ENCODE results near the gene ABITRAM. TPM values are rescaled to one million over a fixed set of nuclear protein-coding genes. Genes with fewer than 3 reads are reported as not detected.

The ABITRAM gene
- total RNA-seq, 1 experiment from 2014 or later = 10.9 TPM

DNA sequence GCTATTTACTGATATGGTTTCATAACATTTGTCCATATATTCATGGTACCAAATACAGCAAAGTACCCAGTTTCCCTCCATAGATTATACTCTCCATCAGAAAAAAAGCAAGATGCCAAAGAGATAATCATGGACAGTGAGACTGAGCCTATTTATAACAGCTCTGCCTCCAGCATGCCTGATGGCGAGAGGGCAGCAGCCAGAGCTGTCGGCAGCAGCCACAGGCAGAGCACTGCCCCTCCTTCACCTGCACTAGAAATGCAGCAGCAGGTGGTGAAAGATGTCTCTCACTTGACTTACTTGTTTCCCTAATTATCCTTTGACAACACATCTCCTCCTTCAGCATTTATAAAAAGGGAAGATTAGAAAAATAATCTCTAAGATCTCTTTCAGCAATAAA, 46.7 kb downstream of the ABITRAM start:
- no peak overlapping the region for H3K9ac ChIP-seq (ENCODE audit: extremely low read depth, insufficient read length, low read length)
- H3K14ac ChIP-seq (ENCODE audit: insufficient read depth, low read length) = no peak overlapping the region
- no peak overlapping the region for H3K56ac ChIP-seq (ENCODE audit: insufficient read length, low read depth, low read length)
- TF ChIP-seq, protein P1, sequence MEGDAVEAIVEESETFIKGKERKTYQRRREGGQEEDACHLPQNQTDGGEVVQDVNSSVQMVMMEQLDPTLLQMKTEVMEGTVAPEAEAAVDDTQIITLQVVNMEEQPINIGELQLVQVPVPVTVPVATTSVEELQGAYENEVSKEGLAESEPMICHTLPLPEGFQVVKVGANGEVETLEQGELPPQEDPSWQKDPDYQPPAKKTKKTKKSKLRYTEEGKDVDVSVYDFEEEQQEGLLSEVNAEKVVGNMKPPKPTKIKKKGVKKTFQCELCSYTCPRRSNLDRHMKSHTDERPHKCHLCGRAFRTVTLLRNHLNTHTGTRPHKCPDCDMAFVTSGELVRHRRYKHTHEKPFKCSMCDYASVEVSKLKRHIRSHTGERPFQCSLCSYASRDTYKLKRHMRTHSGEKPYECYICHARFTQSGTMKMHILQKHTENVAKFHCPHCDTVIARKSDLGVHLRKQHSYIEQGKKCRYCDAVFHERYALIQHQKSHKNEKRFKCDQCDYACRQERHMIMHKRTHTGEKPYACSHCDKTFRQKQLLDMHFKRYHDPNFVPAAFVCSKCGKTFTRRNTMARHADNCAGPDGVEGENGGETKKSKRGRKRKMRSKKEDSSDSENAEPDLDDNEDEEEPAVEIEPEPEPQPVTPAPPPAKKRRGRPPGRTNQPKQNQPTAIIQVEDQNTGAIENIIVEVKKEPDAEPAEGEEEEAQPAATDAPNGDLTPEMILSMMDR (conservative IDR thresholded peaks at IDR 0.05) = no peak
- H3K4ac ChIP-seq (ENCODE audit: low read depth, low read length) = no peak overlapping the region
- no peaks in the 10 kb centered on the region for H3K9me3 ChIP-seq (ENCODE audit: control insufficient read depth, low read depth, low read length)
- H2AFZ ChIP-seq (ENCODE audit: low read length) = no peak overlapping the region
- no peaks in the 10 kb centered on the region for H3K27me3 ChIP-seq (ENCODE audit: insufficient read depth, low read length)
- no peak overlapping the region for H2BK20ac ChIP-seq (ENCODE audit: low read depth, low read length, poor library complexity, severe bottlenecking)
- H3K23ac ChIP-seq (ENCODE audit: insufficient read length, low read depth, low read length) = no peak overlapping the region
- H3T11ph ChIP-seq (ENCODE audit: low read length) = no peak overlapping the region
- H3K79me1 ChIP-seq (ENCODE audit: insufficient read depth, low read depth, low read length, poor library complexity, severe bottlenecking) = no peaks in the 10 kb centered on the region
- Mint-ChIP-seq H3K4me3 (no peak overlapping the region), H3K4me1 (no peaks in the 10 kb centered on the region), H3K9me3 (no peaks in the 10 kb centered on the region), H3K36me3 (ENCODE audit: insufficient read depth in 1 of 3, low read depth in 3 of 3) (peaks cover 8 to 42% (median 30%) of the 10 kb centered on the region in 3 experiments; a peak in 6 of 7 replicates), H3K27ac (no peak overlapping the region), H3K27me3 (ENCODE audit: low read depth) (no peaks in the 10 kb centered on the region)
- H2BK15ac ChIP-seq (ENCODE audit: low read depth, low read length) = no peak overlapping the region
- no peak for DNase-seq
- no peaks in the 10 kb centered on the region for H3K23me2 ChIP-seq (ENCODE audit: insufficient read length, low read depth, low read length, poor library complexity, severe bottlenecking)
- no peak overlapping the region for H4K8ac ChIP-seq (replicated peaks; ENCODE audit: insufficient read length, low read depth, low read length)
- no CpG with 5 or more reads among the region's 2 CpGs for WGBS (ENCODE audit: extremely low coverage, insufficient read length, low lambda C conversion rate)
- H4K91ac ChIP-seq (ENCODE audit: insufficient read length, low read depth, low read length) = no peak overlapping the region
- H3K18ac ChIP-seq (ENCODE audit: insufficient read length, low read depth, low read length) = no peak overlapping the region
- H2BK5ac ChIP-seq (ENCODE audit: insufficient read length, low read length) = no peak overlapping the region
- no peaks in the 10 kb centered on the region for H3K79me2 ChIP-seq (ENCODE audit: insufficient read depth, low read length)
- H3K27ac ChIP-seq (ENCODE audit: insufficient read length, low read depth, low read length) = no peak overlapping the region
- no peaks in the 10 kb centered on the region for H3K4me1 ChIP-seq (ENCODE audit: insufficient read depth, low read length)
- H2BK12ac ChIP-seq (ENCODE audit: insufficient read length, low read depth, low read length) = no peak overlapping the region
- no peak overlapping the region for H2BK120ac ChIP-seq (ENCODE audit: low read depth, low read length, poor library complexity, severe bottlenecking)
- no peak overlapping the region for H3K4me2 ChIP-seq (ENCODE audit: insufficient read depth, insufficient read length, low read length)
- H2AK5ac ChIP-seq (ENCODE audit: insufficient read length, low read length) = no peak overlapping the region
- H4K20me1 ChIP-seq (ENCODE audit: control insufficient read depth, insufficient read depth, insufficient read length) = no peaks in the 10 kb centered on the region
- no peak overlapping the region for H4K5ac ChIP-seq (ENCODE audit: insufficient read length, low read depth, low read length)
